Effector memory CD8-positive, alpha-beta T cell (primary cell): ENCODE data around the gene TLN1.
A peak's percentile ranks its signal among the peaks of the same experiment; 100 is the strongest.

Experiments
- ATAC-seq: fragments of 150-1000 bp; cut with Tn5 transposase; replicated peaks from 2 replicates; pipeline ENCODE4 v1.10.0; 2021; ENCODE audit warnings: mild to moderate bottlenecking, moderate library complexity
- DNase-seq, 3 experiments: peaks; one replicate each; pipeline ENCODE4 v3.0.0; 2021
- H3K27ac Mint-ChIP-seq, 2 donors: one replicate each; pipeline ENCODE4 v1.8.0; 2022; ENCODE audit warnings: mild to moderate bottlenecking in 2 of 2, mixed read lengths in 2 of 2, moderate library complexity in 2 of 2
- H3K27me3 Mint-ChIP-seq, 2 donors: one replicate each; pipeline ENCODE4 v1.8.0; 2022; ENCODE audit warnings: mixed read lengths in 2 of 2
- H3K36me3 Mint-ChIP-seq: one replicate; pipeline ENCODE4 v1.8.0; 2022; ENCODE audit warnings: mild to moderate bottlenecking, moderate library complexity, mixed read lengths; ENCODE audit not compliant: insufficient read depth
- H3K4me1 Mint-ChIP-seq, 2 donors: one replicate each; pipeline ENCODE4 v1.8.0; 2022; ENCODE audit warnings: low read depth in 2 of 2, mixed read lengths in 2 of 2
- H3K4me3 Mint-ChIP-seq, 2 donors: one replicate each; pipeline ENCODE4 v1.8.0; 2022; ENCODE audit warnings: mild to moderate bottlenecking in 2 of 2, mixed read lengths in 2 of 2, moderate library complexity in 2 of 2
- H3K9me3 Mint-ChIP-seq, 2 donors: one replicate each; pipeline ENCODE4 v1.8.0; 2022; ENCODE audit warnings: mixed read lengths in 2 of 2

Gene TLN1

GRCh38 chr9:35732800-35733541, 976 bp upstream of the TLN1 start:
- H3K9me3 Mint-ChIP-seq = no peaks in the 10 kb centered on the region
- H3K36me3 Mint-ChIP-seq = peaks cover 21% of the 10 kb centered on the region
- H3K27me3 Mint-ChIP-seq = no peaks in the 10 kb centered on the region
- DNase-seq (peak in 1 of 3 experiments; percentile 11), ATAC-seq (no peak)
- H3K27ac Mint-ChIP-seq = peak overlapping the region in 1 of 2 donors; percentile 93
- peaks cover 13 to 20% of the 10 kb centered on the region in 2 donors for H3K4me1 Mint-ChIP-seq
- no peak overlapping the region for H3K4me3 Mint-ChIP-seq

- H3K27me3 Mint-ChIP-seq = no peaks in the 10 kb centered on the region
- ATAC-seq = no peak
- no peaks in the 10 kb centered on the region for H3K9me3 Mint-ChIP-seq
- H3K27ac Mint-ChIP-seq = peak overlapping the region in 1 of 2 donors; percentile 93
- no peak overlapping the region for H3K4me3 Mint-ChIP-seq
- H3K4me1 Mint-ChIP-seq = peaks cover 13 to 25% of the 10 kb centered on the region in 2 donors
- H3K36me3 Mint-ChIP-seq = peaks cover 14% of the 10 kb centered on the region
- DNase-seq = no peak
These were observed 395 bp downstream of the TLN1 start for GRCh38 chr9:35731415-35732184.

- Mint-ChIP-seq H3K4me1 (peaks cover 6 to 26% of the 10 kb centered on the region in 2 donors), H3K27ac (no peak overlapping the region), H3K4me3 (no peak overlapping the region), H3K27me3 (no peaks in the 10 kb centered on the region), H3K36me3 (peaks cover 18% of the 10 kb centered on the region), H3K9me3 (no peaks in the 10 kb centered on the region)
- ATAC-seq (no peak), DNase-seq (no peak)
These were observed 1.5 kb downstream of the TLN1 start for GRCh38 chr9:35730486-35730854.

DNA sequence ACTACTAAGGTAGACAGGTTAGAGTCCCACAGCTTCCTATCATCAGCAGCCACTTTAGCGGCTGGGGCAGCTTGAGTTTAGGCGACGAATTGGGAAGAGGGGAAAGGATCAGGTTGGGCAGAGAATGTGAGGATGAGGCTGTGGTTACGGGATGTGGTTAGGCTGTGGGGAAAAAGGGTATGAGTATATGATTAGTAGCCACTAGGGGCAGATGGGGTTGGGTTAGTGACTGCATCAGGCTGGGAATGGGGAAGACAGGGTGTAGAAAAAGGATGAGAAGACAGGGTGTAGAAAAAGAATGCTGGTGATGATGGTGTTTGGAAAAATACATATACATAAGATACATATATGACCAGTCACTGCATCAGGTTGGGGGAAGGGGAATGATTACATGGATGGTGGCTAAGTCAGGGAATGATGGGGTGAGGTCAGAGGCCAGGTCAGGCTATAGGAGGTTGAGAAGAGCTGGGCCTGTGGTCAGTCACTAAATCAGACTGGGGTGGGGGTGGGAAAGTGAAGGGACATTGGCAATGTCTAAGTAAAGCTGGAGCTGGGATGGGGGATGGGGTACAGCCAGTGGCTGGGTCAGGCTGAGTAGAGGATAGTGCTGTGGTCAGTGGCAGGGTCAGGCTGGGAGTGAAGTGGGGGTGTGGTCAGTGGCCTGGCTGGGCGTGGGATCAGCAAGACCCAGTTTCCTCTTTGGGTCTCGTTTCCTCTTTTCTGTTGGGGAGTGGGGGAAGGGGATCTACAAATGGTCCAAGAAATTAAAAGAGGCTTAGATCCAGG, 2.1 kb downstream of the TLN1 start:
- H3K4me1 Mint-ChIP-seq = peaks cover 7 to 27% of the 10 kb centered on the region in 2 donors
- no peak for ATAC-seq
- no peak overlapping the region for H3K4me3 Mint-ChIP-seq
- no peaks in the 10 kb centered on the region for H3K9me3 Mint-ChIP-seq
- no peak overlapping the region for H3K27ac Mint-ChIP-seq
- peak in 1 of 3 experiments; percentile 16 for DNase-seq
- no peaks in the 10 kb centered on the region for H3K27me3 Mint-ChIP-seq
- H3K36me3 Mint-ChIP-seq = peaks cover 24% of the 10 kb centered on the region

GRCh38 chr9:35729101-35729500, 2.9 kb downstream of the TLN1 start:
- Mint-ChIP-seq H3K27me3 (no peaks in the 10 kb centered on the region), H3K36me3 (peaks cover 28% of the 10 kb centered on the region), H3K9me3 (no peaks in the 10 kb centered on the region), H3K4me3 (no peak overlapping the region), H3K27ac (no peak overlapping the region), H3K4me1 (peaks cover 12 to 33% of the 10 kb centered on the region in 2 donors)
- DNase-seq (no peak), ATAC-seq (no peak)

GRCh38 chr9:35728041-35728971, 3.7 kb downstream of the TLN1 start:
- DNase-seq = peak in 1 of 3 experiments; percentile 24
- H3K27me3 Mint-ChIP-seq = no peaks in the 10 kb centered on the region
- H3K9me3 Mint-ChIP-seq = no peaks in the 10 kb centered on the region
- H3K4me1 Mint-ChIP-seq = peaks cover 10 to 33% of the 10 kb centered on the region in 2 donors
- peaks cover 32% of the 10 kb centered on the region for H3K36me3 Mint-ChIP-seq
- no peak overlapping the region for H3K27ac Mint-ChIP-seq
- no peak overlapping the region for H3K4me3 Mint-ChIP-seq
- no peak for ATAC-seq

- peaks cover 6 to 26% of the 10 kb centered on the region in 2 donors for H3K4me1 Mint-ChIP-seq
- H3K36me3 Mint-ChIP-seq = peaks cover 39% of the 10 kb centered on the region
- H3K27me3 Mint-ChIP-seq = no peaks in the 10 kb centered on the region
- H3K9me3 Mint-ChIP-seq = no peaks in the 10 kb centered on the region
- no peak overlapping the region for H3K27ac Mint-ChIP-seq
- ATAC-seq (no peak), DNase-seq (no peak)
- no peak overlapping the region for H3K4me3 Mint-ChIP-seq
These were observed 4.3 kb downstream of the TLN1 start for GRCh38 chr9:35727676-35728040.

DNA sequence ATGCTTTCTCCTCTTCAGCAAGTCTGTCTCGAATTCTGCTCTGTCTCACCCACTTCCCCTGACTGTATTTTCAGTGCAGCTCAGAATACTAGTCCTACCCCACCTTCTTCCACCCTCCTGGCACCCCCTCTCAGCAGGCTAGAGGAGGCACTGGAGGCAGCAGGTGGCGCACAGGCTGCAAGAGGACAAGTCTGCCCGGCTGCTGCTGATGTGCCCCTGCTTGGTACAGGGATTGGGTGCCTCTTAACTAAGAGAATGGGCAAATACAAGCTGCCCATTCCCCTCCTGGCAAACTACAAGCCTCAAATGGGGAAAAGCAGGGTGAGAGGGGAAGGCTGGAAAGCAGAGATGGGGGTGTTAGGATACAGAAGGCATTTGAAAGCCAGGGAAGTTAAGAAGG, 5.1 kb downstream of the TLN1 start:
- Mint-ChIP-seq H3K4me1 (peaks cover 11 to 24% of the 10 kb centered on the region in 2 donors), H3K36me3 (peaks cover 46% of the 10 kb centered on the region), H3K27me3 (no peaks in the 10 kb centered on the region), H3K27ac (no peak overlapping the region), H3K9me3 (no peaks in the 10 kb centered on the region), H3K4me3 (no peak overlapping the region)
- ATAC-seq = peak; percentile 57
- peak; percentile 24 to 35 (median 27) for DNase-seq

- Mint-ChIP-seq H3K4me1 (peaks cover 15 to 19% of the 10 kb centered on the region in 2 donors), H3K4me3 (no peak overlapping the region), H3K9me3 (no peaks in the 10 kb centered on the region), H3K27me3 (no peaks in the 10 kb centered on the region), H3K36me3 (peaks cover 59% of the 10 kb centered on the region), H3K27ac (no peak overlapping the region)
- DNase-seq (no peak), ATAC-seq (no peak)
These were observed 6.6 kb downstream of the TLN1 start for GRCh38 chr9:35725362-35725761.

GRCh38 chr9:35723908-35724307, 8.1 kb downstream of the TLN1 start:
- H3K4me3 Mint-ChIP-seq = no peak overlapping the region
- H3K27me3 Mint-ChIP-seq = no peaks in the 10 kb centered on the region
- ATAC-seq = no peak

GRCh38 chr9:35723426-35723825, 8.6 kb downstream of the TLN1 start:
- no peaks in the 10 kb centered on the region for H3K27me3 Mint-ChIP-seq
- H3K27ac Mint-ChIP-seq = peak overlapping the region; percentile 60 to 64
- H3K9me3 Mint-ChIP-seq = no peaks in the 10 kb centered on the region
- H3K36me3 Mint-ChIP-seq = peaks cover 78% of the 10 kb centered on the region
- no peak for ATAC-seq
- peaks cover 15 to 19% of the 10 kb centered on the region in 2 donors for H3K4me1 Mint-ChIP-seq
- H3K4me3 Mint-ChIP-seq = no peak overlapping the region
- no peak for DNase-seq

More at GRCh38 chr9:35723908-35724307, 8.1 kb downstream of the TLN1 start:
- no peaks in the 10 kb centered on the region for H3K9me3 Mint-ChIP-seq
- peak overlapping the region in 1 of 2 donors; percentile 64 for H3K27ac Mint-ChIP-seq
- DNase-seq = no peak
- H3K4me1 Mint-ChIP-seq = peaks cover 15 to 19% of the 10 kb centered on the region in 2 donors
- H3K36me3 Mint-ChIP-seq = peaks cover 74% of the 10 kb centered on the region

DNA sequence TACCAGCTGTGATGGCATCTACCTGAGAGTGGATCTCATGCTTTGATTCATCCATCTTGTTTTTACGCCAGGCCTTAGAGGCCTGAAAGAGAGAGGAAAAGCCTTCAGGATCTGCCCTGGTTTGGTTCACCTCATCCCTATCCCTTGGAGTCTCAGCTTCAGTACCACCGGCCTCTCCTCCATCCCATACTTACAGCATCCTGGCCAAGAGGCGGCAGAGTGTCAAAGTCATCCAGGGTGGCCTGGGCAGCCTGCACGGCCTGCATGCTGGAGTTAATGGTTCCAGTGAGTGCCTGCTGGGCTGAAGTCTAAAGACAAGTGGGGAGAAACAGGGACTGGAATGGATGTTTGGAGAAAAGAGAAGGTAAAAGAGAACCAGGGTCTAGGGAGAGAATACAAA, 12.4 kb downstream of the TLN1 start:
- H3K4me3 Mint-ChIP-seq = no peak overlapping the region
- ATAC-seq (no peak), DNase-seq (no peak)
- H3K27me3 Mint-ChIP-seq = no peaks in the 10 kb centered on the region
- peak overlapping the region; percentile 28 to 81 for H3K27ac Mint-ChIP-seq
- no peaks in the 10 kb centered on the region for H3K9me3 Mint-ChIP-seq
- H3K36me3 Mint-ChIP-seq = peaks cover 93% of the 10 kb centered on the region
- peaks cover 9 to 20% of the 10 kb centered on the region in 2 donors for H3K4me1 Mint-ChIP-seq
